Measurements from ENCODE around the gene MCF2L2.

Gene MCF2L2

DNA sequence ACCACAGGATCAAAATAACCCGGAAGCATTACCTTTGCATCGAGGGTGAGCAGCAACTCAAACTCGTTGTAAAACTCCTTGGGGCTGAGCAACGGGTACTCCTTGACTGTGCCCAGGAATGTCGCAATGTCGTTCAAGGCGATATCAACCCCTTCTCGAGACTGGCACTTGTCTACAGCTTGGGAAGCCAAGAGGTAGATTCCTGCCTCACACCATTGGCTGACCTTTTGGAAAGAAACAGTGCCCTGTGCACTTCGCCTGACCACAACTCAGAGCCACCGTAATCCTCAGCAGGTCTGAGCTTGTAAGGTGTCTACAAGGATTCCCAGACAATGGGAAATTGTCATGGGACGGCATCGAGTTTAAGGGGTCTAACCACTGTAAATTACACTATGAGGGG, 131.5 kb downstream of the MCF2L2 start:
- Histone ChIP-seq H3K79me2 (no peaks in the 10 kb centered on the region), H3K27me3 (ENCODE audit: control insufficient read depth, insufficient read depth, low read length) (no peaks in the 10 kb centered on the region), H3K9me3 (ENCODE audit: control insufficient read depth, low read length) (no peaks in the 10 kb centered on the region), H3K27ac (no peak overlapping the region), H3K4me3 (ENCODE audit: low read depth, low read length) (no peak overlapping the region), H3K36me3 (ENCODE audit: control insufficient read depth, insufficient read depth, low read length) (no peaks in the 10 kb centered on the region), H3K4me2 (ENCODE audit: low read length) (no peak overlapping the region), H3K4me1 (no peaks in the 10 kb centered on the region), H2AFZ (no peak overlapping the region), H3K9ac (no peak overlapping the region)
- TF ChIP-seq, protein P1, sequence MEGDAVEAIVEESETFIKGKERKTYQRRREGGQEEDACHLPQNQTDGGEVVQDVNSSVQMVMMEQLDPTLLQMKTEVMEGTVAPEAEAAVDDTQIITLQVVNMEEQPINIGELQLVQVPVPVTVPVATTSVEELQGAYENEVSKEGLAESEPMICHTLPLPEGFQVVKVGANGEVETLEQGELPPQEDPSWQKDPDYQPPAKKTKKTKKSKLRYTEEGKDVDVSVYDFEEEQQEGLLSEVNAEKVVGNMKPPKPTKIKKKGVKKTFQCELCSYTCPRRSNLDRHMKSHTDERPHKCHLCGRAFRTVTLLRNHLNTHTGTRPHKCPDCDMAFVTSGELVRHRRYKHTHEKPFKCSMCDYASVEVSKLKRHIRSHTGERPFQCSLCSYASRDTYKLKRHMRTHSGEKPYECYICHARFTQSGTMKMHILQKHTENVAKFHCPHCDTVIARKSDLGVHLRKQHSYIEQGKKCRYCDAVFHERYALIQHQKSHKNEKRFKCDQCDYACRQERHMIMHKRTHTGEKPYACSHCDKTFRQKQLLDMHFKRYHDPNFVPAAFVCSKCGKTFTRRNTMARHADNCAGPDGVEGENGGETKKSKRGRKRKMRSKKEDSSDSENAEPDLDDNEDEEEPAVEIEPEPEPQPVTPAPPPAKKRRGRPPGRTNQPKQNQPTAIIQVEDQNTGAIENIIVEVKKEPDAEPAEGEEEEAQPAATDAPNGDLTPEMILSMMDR (IDR thresholded peaks at IDR 0.05), result no peak

DNA sequence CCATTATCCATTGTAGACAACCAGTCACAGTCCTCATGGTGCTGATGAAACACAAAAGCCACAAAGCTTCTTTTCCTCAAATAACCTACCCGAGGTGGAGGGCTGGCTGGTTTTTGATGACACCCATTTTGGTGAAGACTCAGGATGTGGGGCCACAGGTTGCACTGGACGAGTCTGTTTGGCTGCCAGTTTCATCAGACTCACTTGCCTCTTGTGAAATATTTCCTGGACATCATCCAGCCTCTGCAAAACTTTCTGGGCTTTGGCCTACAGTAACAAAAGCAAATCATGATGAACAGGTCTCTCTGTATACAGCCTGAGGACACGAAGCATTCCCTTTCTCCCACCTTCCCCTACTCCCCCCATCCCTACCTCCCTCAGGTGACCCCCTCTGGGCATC, 133.2 kb downstream of the MCF2L2 start:
- TF ChIP-seq, protein P1 (IDR thresholded peaks at IDR 0.05), result no peak
- no peak overlapping the region for H3K9ac ChIP-seq
- no peaks in the 10 kb centered on the region for H3K36me3 ChIP-seq (ENCODE audit: control insufficient read depth, insufficient read depth, low read length)
- no peak overlapping the region for H3K4me3 ChIP-seq (ENCODE audit: low read depth, low read length)
- no peak overlapping the region for H2AFZ ChIP-seq
- no peaks in the 10 kb centered on the region for H3K27me3 ChIP-seq (ENCODE audit: control insufficient read depth, insufficient read depth, low read length)
- H3K4me2 ChIP-seq (ENCODE audit: low read length), result no peak overlapping the region
- H3K79me2 ChIP-seq, result no peaks in the 10 kb centered on the region
- no peaks in the 10 kb centered on the region for H3K9me3 ChIP-seq (ENCODE audit: control insufficient read depth, low read length)
- no peaks in the 10 kb centered on the region for H3K4me1 ChIP-seq
- no peak overlapping the region for H3K27ac ChIP-seq

DNA sequence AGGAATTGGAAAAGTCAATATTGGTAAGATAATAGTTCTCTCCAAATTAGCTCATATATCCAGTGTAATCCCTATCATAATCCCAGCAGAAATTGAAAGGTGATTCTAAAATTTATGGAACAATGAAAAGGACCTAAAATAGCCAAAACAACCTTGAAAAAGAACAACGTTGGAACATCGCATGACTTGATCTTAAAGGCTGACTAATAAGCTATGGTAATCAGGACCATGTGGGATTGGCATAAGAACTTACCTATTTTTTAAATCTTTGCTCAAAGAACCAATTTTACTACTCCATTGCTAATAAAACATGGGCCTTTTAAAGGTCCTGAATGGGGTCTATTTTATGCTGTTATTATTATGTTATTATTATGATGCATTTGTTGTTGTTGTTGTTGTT, 134.5 kb downstream of the MCF2L2 start:
- Histone ChIP-seq H3K9me3 (ENCODE audit: control insufficient read depth, low read length) (no peaks in the 10 kb centered on the region), H3K4me2 (ENCODE audit: low read length) (no peak overlapping the region), H3K9ac (no peak overlapping the region), H3K36me3 (ENCODE audit: control insufficient read depth, insufficient read depth, low read length) (no peaks in the 10 kb centered on the region), H3K4me3 (ENCODE audit: low read depth, low read length) (no peak overlapping the region), H2AFZ (no peak overlapping the region), H3K79me2 (no peaks in the 10 kb centered on the region), H3K4me1 (no peaks in the 10 kb centered on the region), H3K27me3 (ENCODE audit: control insufficient read depth, insufficient read depth, low read length) (no peaks in the 10 kb centered on the region), H3K27ac (no peak overlapping the region)
- TF ChIP-seq, protein P1 (IDR thresholded peaks at IDR 0.05), result no peak

DNA sequence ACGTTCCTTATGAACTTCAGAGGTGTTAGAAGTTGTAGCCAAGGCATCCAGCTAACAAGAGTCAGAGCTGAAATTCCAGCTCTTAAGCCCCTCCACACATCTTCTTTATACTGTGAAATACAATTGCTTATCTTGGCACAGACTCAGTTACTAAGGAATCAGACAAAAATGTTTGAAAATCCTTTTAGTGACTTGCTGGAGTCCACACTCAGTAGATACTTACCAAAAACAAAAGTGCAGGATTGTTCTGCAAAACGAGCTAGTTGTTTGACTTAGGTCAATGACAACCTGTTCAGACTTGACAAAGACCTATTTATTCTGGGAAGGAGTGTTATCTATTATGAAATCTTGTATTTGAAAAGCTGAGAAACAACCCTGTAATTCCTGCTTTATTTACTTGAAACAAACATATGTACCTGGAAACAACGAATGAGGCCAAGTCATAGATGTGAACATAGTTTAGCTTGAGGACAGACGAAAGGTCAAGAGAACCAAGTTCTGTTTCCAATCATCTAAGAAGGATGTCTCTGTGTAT, 136.9 kb downstream of the MCF2L2 start:
- no peaks in the 10 kb centered on the region for H3K27me3 ChIP-seq (ENCODE audit: control insufficient read depth, insufficient read depth, low read length)
- no peak overlapping the region for H3K27ac ChIP-seq
- H2AFZ ChIP-seq, result no peak overlapping the region
- no peaks in the 10 kb centered on the region for H3K79me2 ChIP-seq
- H3K36me3 ChIP-seq (ENCODE audit: control insufficient read depth, insufficient read depth, low read length), result no peaks in the 10 kb centered on the region
- H3K4me1 ChIP-seq, result no peaks in the 10 kb centered on the region
- H3K9ac ChIP-seq, result no peak overlapping the region
- TF ChIP-seq, protein P1 (IDR thresholded peaks at IDR 0.05), result no peak
- H3K4me3 ChIP-seq (ENCODE audit: low read depth, low read length), result no peak overlapping the region
- H3K9me3 ChIP-seq (ENCODE audit: control insufficient read depth, low read length), result no peaks in the 10 kb centered on the region
- no peak overlapping the region for H3K4me2 ChIP-seq (ENCODE audit: low read length)

DNA sequence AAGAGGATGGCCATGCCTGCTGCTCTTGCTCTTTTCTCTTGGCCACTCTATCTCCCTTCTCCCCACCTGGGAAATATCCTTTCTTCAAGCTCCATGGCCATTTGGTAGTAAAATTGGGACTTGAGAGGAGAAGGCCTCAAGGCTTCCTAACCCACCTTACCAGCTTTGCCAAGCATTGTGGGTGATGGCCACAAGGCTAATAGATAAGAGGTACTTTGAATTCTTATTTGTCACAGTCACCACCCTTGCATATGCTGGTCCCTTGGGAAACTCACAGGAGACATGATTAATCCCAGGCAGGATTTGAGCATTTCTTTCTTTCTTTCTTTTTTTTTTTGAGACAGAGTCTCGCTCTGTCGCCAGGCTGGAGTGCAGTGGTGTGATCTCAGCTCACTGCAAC, 138.2 kb downstream of the MCF2L2 start:
- H3K27me3 ChIP-seq (ENCODE audit: control insufficient read depth, insufficient read depth, low read length), result no peaks in the 10 kb centered on the region
- H3K36me3 ChIP-seq (ENCODE audit: control insufficient read depth, insufficient read depth, low read length), result no peaks in the 10 kb centered on the region
- no peak overlapping the region for H3K9ac ChIP-seq
- H3K4me1 ChIP-seq, result peaks cover 2% of the 10 kb centered on the region
- H3K79me2 ChIP-seq, result no peaks in the 10 kb centered on the region
- H2AFZ ChIP-seq, result no peak overlapping the region
- H3K27ac ChIP-seq, result no peak overlapping the region
- no peak overlapping the region for H3K4me3 ChIP-seq (ENCODE audit: low read depth, low read length)
- TF ChIP-seq, protein P1 (IDR thresholded peaks at IDR 0.05), result no peak
- H3K9me3 ChIP-seq (ENCODE audit: control insufficient read depth, low read length), result no peaks in the 10 kb centered on the region
- no peak overlapping the region for H3K4me2 ChIP-seq (ENCODE audit: low read length)
